OCI-LY3 (cell line): ENCODE results near the gene CHN2.

Experiments used
- EZH2phosphoT487 ChIP-seq: fragments of 200-600 bp; shearing (Covaris generic); IDR thresholded peaks from 2 replicates; pipeline ENCODE4 v1.6.1; 2018; ENCODE audit warnings: antibody characterized with exemption, mixed run types, low read depth
- TF ChIP-seq, protein P1 (sequence below): fragments of 200-600, 300-600 bp; sonication (generic); IDR thresholded peaks from 2 replicates; pipeline ENCODE4 v1.5.1; 2014; ENCODE audit warnings: antibody characterized with exemption, low read length, low read depth

DNA sequence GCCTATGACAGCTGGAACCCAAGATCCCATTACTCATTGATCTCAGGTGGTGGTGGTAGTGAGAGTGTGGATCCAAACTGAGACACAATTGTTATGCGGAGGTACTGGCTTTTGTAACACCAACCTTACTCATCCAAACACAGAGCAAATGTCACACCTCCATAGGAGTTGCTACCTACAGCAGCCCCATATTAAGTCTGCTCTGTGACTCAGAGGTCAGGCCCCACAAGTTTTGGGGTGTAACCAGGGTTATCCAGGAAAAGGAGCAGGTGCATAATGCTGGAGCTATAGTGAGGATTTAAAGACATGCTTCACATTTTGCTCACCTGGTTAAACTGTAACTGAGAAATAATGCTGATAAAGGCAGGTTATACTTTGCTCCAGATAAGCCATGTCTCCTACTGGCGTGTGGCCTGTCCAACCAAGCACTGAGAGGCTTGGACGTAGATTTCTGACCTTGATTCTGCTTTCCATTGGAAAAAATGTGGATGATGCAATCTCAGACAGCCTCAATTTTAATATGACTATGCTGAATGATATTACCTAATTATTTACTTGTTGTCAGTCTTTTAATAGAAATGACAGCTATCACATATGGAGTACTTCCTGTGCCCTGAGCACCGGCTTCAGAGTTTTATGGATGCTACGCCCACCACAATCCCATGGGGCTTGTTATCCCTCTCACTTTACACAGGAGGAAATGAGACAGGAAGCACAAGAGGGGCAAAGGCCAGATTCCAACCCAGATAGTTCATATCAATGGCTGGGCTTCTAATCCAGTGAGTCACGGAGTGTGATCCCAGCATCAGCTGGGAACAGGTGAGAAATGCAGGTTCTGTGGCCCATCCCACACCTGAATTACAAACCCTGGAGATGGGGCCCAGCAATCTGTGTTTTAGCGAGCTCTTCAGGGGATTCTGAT, 181.3 kb downstream of the CHN2 start:
- TF ChIP-seq, protein P1, sequence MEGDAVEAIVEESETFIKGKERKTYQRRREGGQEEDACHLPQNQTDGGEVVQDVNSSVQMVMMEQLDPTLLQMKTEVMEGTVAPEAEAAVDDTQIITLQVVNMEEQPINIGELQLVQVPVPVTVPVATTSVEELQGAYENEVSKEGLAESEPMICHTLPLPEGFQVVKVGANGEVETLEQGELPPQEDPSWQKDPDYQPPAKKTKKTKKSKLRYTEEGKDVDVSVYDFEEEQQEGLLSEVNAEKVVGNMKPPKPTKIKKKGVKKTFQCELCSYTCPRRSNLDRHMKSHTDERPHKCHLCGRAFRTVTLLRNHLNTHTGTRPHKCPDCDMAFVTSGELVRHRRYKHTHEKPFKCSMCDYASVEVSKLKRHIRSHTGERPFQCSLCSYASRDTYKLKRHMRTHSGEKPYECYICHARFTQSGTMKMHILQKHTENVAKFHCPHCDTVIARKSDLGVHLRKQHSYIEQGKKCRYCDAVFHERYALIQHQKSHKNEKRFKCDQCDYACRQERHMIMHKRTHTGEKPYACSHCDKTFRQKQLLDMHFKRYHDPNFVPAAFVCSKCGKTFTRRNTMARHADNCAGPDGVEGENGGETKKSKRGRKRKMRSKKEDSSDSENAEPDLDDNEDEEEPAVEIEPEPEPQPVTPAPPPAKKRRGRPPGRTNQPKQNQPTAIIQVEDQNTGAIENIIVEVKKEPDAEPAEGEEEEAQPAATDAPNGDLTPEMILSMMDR = no peak
- no peak for TF ChIP-seq EZH2phosphoT487
